Measurements from ENCODE around the gene SPIN3.
A peak's percentile ranks its signal among the peaks of the same experiment; 100 is the strongest.
"Not testable (repeated sequence)": the region's sequence is repeated elsewhere in the genome, so short reads cannot be mapped to it uniquely, and the experiment has no call there.

Gene SPIN3

GRCh38 chrX:56995271-56995994 lies at the start of gene SPIN3:
Gene SPIN3, minus strand, starts transcription at chrX:56995541. Its CDS starts 594 bp downstream, at chrX:56994947.
- DNase-seq = peak; percentile 28 to 50 (median 34)

GRCh38 chrX:57044245-57044644 lies 48.9 kb upstream of the SPIN3 start:
- DNase-seq = no peak

GRCh38 chrX:57037265-57037664 lies 41.9 kb upstream of the SPIN3 start:
- not testable (repeated sequence) for DNase-seq

DNA sequence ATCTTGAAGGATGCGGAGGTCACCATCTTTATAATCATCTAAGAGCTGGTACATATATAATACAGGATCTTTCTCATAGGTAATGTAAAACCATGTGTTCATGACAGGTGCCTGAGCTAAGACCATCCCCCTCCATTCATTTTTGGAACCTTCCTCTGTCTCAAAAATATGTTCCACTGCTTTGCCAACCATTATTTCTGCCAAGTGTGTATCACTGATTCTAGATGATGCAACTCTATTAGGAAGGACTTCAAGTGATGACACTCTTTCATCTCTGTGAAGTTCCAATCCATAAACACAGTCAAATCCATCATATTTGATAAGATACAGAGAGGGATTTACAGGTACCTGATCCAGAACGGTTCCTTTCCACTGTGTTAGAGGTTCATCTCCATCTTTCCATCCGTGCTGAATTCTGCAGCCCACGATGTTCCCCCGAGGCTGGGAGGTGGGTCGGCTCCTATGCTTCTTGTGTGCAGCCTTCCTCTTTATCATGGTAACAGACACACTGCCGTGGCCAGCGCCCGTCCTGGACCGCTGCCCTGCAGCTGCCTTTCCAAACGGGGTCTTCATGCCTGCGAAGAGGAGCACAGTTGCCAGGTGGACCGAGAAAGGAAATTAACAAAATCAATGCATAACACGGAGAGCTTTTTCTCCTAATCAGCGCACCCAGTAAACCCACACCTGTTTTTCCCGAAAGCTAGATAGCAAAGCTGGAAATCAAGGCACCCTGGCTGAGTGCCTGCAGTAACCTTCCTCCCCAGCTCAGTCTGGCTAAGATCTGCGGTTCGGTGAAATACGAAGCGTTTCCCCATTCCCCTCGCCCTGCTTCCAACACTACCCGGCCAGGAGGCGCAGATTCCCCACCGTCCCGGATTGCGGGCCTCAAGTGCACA lies 718 bp downstream of the SPIN3 start:
- peak in 1 of 3 donors; percentile 10 for DNase-seq

DNA sequence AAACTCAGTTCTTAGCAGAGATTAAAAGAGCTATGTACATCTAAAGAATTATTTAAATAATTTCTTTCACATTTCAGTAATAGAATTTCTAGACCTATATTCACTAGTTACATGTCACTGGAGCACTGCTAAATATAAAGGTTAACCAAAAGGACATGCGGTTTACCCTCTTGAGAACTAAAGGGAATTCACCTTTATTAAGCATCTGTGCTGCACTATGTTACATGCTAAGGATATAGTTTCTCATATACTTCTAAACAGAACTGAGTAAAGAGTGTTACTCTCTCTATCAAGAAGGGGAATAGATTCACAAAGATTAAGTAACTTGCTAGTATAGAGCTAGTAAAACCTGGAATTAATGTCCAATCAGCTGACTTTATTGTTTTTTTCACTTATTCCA lies 7.6 kb downstream of the SPIN3 start:
- no peak for DNase-seq

DNA sequence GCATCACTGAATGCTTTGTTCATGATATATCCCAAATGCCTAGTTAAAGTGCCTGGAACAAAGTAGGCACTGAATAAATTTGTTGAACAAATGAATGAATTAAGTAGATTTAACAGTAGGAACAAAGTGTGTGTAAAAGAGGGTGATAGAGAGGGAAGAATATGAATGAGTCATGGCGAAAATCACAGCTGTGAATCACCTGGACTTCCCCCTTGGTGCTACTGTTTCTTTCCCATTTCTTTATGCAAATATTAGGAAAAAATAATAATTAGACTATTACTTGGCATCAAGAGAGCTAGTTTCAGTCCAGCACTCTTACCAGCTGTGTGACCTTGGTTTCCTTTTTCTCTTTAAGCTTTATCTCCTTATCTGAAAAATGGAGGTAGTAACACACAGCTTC lies 9.2 kb downstream of the SPIN3 start:
- DNase-seq = peak; percentile 36 to 63 (median 49)

- peak; percentile 12 to 52 (median 24) for DNase-seq
Observed at GRCh38 chrX:56978172-56978571, 17.2 kb downstream of the SPIN3 start.

DNA sequence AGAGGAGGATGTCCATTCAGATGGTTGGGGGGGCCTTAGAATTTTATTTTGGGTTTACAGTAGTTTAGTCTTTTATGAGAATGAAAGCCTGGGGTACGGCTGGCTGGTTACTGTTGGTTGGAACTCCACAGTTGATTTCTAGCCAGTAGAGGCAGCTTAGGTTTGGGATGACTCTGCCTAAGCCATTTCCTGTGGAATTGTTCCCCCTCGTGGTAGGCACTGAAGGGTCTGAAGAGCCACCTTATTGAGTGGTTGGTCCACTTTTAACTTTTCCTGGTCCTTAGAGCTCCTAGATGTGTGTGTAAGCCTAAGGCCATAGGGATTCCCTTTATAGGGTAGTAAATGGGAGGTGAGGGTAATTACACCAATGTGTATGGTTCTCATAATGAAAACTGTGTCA lies 19.7 kb downstream of the SPIN3 start:
- DNase-seq = no peak

DNA sequence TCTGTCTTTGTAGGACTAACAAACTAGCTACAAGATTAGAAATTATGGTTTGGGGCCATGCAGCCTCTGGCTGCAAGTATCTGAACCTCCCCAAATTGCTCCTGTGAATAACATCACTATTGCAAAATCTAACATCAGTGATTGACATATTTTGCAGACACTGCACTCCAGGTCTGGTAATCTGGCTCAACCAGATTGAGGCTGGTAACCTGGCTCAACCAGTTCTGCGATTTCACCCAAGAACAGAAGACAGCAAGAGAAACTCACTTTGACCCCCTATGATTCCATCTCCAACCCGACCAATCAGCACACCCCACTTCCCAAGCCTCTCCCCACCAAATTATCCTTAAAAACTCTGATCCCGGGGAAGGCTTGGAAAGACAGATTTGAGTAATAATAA lies 20.9 kb downstream of the SPIN3 start:
- no peak for DNase-seq

- DNase-seq = no peak
Observed at GRCh38 chrX:56969559-56969958, 25.8 kb downstream of the SPIN3 start.

GRCh38 chrX:56968980-56969379 lies 26.4 kb downstream of the SPIN3 start:
- DNase-seq = no peak

- no peak for DNase-seq
Observed at GRCh38 chrX:56963377-56963776, 32.0 kb downstream of the SPIN3 start.

GRCh38 chrX:56947699-56948098 lies 47.6 kb downstream of the SPIN3 start:
- DNase-seq = no peak

GRCh38 chrX:56946201-56946600 lies 49.1 kb downstream of the SPIN3 start:
- not testable (repeated sequence) for DNase-seq

GRCh38 chrX:56945226-56945625 lies 50.1 kb downstream of the SPIN3 start:
- DNase-seq = not testable (repeated sequence)

- DNase-seq = no peak
Observed at GRCh38 chrX:56943264-56943663, 52.1 kb downstream of the SPIN3 start.

Data from suppressor macrophage treated with lipopolysaccharide for 1 hour (primary cell).